Stimulated activated CD4-positive, alpha-beta T cell treated with anti-CD3 and anti-CD28 coated beads, Interleukin-1b, Interleukin-23, amount 100 ng/mL, for 24 hours (primary cell): Measurements from ENCODE around the gene SLC35A1.
"Not testable (repeated sequence)": the region's sequence is repeated elsewhere in the genome, so short reads cannot be mapped to it uniquely, and the experiment has no call there.

Experiments used
- DNase-seq, 4 experiments: peaks; one replicate each; pipeline ENCODE4 v3.0.0-alpha.2; 2020; ENCODE audit warnings: low read depth in 4 of 4, low spot score in 1 of 4

The SLC35A1 gene

GRCh38 chr6:87472525-87473418 is at the start of gene SLC35A1:
Gene SLC35A1, plus strand, starts transcription at chr6:87472974. Its CDS starts 30 bp downstream, at chr6:87473004.
- DNase-seq, result peak; percentile 66 to 79 (median 72)

GRCh38 chr6:87426789-87427188 is 46.0 kb upstream of the SLC35A1 start:
- no peak for DNase-seq

DNA sequence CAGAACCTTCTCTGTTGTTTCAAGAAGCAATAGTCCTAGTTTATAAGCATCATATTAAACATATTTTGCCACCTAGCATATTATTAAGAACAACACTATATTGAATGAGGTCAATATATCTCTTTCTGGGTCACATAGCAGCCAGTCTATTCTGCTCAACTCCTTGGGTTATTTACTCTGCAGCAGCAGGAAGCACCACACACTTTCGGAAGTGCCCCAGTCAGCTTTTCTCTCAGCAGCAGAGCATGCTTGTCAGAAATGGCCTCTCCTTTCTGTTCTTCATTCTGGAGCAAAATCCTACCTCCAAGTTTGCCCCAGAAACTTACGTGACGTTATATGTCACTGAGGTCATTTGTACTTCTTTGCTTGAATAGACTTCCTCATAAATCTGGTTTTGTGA is 42.3 kb upstream of the SLC35A1 start:
- no peak for DNase-seq

DNA sequence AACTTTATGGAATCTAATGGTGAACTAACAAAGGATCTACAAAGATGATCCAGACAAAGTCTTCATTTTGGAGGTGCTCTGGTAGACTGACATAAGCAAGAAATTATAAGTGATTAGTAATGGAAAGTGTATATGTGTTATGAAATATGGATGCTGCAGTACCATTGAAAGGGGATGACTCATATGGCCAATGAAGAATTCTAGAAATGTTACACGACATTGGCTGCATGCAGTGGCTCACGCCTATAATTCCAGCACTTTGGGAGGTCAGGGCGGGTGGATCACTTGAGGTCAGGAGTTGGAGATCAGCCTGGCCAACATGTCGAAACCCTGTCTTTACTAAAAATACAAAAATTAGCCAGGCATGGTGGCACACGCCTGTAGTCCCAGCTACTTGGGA is 41.5 kb upstream of the SLC35A1 start:
- DNase-seq, result no peak

DNA sequence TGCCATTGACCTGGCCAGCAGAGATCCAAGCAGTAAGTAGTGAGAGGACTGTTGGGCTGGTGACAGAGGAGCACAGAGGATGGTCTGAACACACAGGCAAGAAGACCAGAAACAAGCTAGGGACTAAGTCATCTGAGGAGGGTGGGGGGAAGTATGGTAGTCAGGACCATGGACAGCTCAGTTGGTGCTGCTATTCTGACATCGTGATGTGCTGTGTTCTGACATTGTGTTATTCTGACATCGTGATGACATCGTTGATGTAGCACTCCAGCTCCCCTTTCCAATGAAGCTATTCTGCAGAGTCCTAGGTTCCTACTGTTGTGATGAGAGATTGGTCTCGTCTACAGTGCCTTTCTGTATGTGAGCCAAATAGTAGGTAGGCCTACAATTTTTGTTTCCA is 36.3 kb upstream of the SLC35A1 start:
- peak in 3 of 4 experiments; percentile 2 to 32 (median 7) for DNase-seq

GRCh38 chr6:87441711-87442110 is 31.1 kb upstream of the SLC35A1 start:
- DNase-seq, result no peak

DNA sequence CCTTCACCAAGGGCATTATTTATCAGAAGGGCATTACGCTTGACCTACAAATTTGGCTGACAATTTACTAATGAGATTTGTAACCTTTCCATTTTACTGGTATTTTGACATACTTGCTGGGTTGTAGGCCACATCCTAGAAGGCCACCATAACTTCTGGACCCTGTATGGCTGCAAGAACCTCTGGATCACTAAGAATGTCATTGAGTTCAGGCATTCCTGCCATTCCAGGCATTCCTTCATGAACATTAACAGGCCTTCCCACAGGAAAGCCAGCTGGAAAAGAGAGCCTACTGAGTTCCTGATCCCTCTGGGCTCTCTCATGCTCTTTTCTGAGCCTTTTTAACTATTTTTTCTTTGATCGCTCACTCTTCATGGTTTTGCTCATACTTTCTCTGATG is 28.4 kb upstream of the SLC35A1 start:
- DNase-seq, result no peak

- no peak for DNase-seq
These were observed 7.7 kb upstream of the SLC35A1 start for GRCh38 chr6:87465051-87465450.

GRCh38 chr6:87473419-87473903 is 687 bp downstream of the SLC35A1 start:
- peak in 3 of 4 experiments; percentile 17 to 48 (median 20) for DNase-seq

DNA sequence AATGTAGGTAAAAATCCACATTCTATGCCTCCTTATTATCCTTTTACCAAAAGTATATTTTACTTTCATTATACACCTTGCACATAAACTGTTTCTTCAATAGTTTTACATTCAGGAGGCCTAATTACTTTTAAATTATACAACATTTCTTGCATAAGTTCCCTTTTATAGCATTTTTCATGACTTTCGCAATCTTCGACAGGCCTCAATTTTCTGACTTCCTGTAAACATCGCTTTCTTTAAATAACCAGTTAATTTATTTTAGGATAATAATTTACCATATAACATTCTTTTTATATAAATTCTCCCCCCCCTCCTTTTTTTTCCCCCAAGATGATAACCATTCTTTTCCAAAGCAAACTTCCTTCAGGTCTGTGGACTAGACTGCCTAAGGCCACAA is 9.2 kb downstream of the SLC35A1 start:
- DNase-seq, result no peak

DNA sequence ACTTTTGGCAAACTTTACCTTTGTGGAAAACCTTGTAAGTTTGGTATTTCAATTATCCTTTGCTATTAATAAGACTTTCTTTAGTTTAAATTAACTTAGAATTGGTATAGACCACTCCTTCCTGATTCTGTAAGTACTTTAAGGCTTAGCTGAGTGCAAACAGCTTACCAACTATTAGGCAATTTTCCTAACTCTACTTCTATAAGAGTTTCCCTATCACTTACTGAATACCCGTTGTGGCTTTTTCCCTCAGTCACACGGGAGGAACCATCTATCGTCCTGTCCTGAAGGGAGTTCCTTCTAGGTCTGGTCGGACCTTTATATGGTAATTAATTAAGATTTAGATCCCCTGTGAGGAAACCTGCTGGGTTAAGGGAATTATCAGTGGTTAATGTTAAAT is 9.6 kb downstream of the SLC35A1 start:
- DNase-seq, result no peak

- no peak for DNase-seq
These were observed 11.2 kb downstream of the SLC35A1 start for GRCh38 chr6:87483929-87484328.

- no peak for DNase-seq
These were observed 11.7 kb downstream of the SLC35A1 start for GRCh38 chr6:87484491-87484890.

GRCh38 chr6:87487555-87487954 is 14.8 kb downstream of the SLC35A1 start:
- DNase-seq, result no peak

GRCh38 chr6:87489326-87489725 is 16.6 kb downstream of the SLC35A1 start:
- DNase-seq, result not testable (repeated sequence)

DNA sequence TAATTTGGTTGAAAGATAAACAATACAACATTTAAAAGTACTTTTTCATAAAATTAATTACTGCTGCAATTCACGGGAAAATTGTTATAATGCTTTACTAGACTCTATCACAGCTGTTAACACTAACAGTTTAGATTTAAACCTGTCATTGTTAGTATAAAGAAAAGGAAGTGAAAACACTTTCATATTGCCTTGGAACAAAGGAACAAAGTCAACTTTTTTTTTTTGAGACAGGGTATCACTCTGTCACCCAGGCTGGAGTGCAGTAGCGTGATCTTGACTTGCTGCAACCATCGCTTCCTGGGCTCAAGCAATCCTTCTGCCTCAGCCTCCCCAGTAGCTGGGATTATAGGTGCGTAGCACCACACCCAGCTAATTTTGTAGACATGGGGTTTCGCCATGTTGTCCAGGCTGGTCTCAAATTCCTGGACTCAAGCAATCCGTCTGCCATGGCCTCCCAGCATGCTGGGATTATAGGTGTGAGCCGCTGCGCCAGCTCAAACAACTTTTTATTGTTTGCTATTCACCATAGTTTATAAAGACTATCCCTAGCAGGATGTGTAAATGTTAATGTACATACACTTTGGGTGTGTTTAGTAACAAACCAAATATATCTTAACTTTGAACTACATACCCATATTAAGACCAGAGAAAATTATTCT is 22.1 kb downstream of the SLC35A1 start:
- no peak for DNase-seq

- no peak for DNase-seq
These were observed 25.3 kb downstream of the SLC35A1 start for GRCh38 chr6:87498048-87498447.

- DNase-seq, result no peak
These were observed 29.2 kb downstream of the SLC35A1 start for GRCh38 chr6:87501809-87502572.

GRCh38 chr6:87504441-87504840 is 31.7 kb downstream of the SLC35A1 start:
- DNase-seq, result no peak

GRCh38 chr6:87514831-87515230 is 42.1 kb downstream of the SLC35A1 start:
- no peak for DNase-seq

DNA sequence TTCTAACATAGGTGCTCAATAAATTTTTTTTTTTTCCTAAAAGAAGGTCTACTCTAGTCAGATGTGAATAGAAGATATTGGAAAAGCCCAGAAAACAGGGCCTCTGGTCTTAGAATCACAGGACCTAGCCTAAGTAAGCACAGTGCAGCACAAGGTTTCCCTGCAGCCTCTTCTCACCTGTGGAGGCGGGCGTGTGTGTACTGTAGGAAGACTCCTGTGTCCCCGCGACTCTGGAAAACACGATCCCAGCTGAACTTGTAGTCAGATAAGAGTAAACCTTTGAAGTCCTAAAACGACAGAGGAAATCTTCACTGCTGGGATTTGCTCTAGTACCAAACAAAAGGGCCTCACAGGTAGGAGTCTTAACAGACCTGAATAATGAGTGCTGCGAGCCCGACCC is 45.7 kb downstream of the SLC35A1 start:
- DNase-seq, result no peak
